Measurements from ENCODE around the gene RPL22. TPM values are rescaled to one million over a fixed set of nuclear protein-coding genes. Genes with fewer than 3 reads are reported as not detected.

The RPL22 gene
- polyA plus RNA-seq, 3 donors, result 62.6 to 97.2 (median 65.6) TPM

GRCh38 chr1:6145864-6146410, 53.5 kb downstream of the RPL22 start:
- Mint-ChIP-seq H3K36me3 (no peaks in the 10 kb centered on the region), H3K4me3 (no peak overlapping the region), H3K9me3 (peaks cover 0 to 3% (median 0%) of the 10 kb centered on the region in 7 donors), H3K4me1 (peaks cover 6% of the 10 kb centered on the region), H3K27me3 (ENCODE audit: low read depth in 3 of 3) (peaks cover 2 to 16% (median 12%) of the 10 kb centered on the region in 3 donors), H3K27ac (no peak overlapping the region)
- Histone ChIP-seq H3K79me2 (ENCODE audit: insufficient read depth, low read length) (no peaks in the 10 kb centered on the region), H2AFZ (ENCODE audit: insufficient read depth, low read depth, low read length, poor library complexity, severe bottlenecking) (no peak overlapping the region), H4K20me1 (ENCODE audit: insufficient read depth, low read length) (no peaks in the 10 kb centered on the region), H3K4me1 (ENCODE audit: control insufficient read depth in 1 of 2, insufficient read depth in 2 of 2, low read length in 2 of 2) (peaks cover 5 to 13% of the 10 kb centered on the region in 2 donors), H3K9me3 (replicated peaks in 1 of 2; ENCODE audit: control insufficient read depth in 1 of 2, insufficient read depth in 1 of 2, low read length in 2 of 2) (no peaks in the 10 kb centered on the region), H3K4me3 (replicated peaks in 1 of 3; ENCODE audit: low read depth in 2 of 3, low read length in 3 of 3) (no peak overlapping the region), H3K27me3 (ENCODE audit: control insufficient read depth in 2 of 2, insufficient read depth in 2 of 2, low read length in 2 of 2) (peaks cover 0 to 10% of the 10 kb centered on the region in 2 donors), H3K27ac (ENCODE audit: low read depth in 1 of 2, low read length in 2 of 2) (no peak overlapping the region), H3K4me2 (replicated peaks; ENCODE audit: extremely low read depth, low read length, poor library complexity, severe bottlenecking) (no peak overlapping the region), H3K9ac (ENCODE audit: insufficient read depth, low read length, poor library complexity, severe bottlenecking) (no peak overlapping the region), H3K36me3 (replicated peaks in 1 of 2; ENCODE audit: control insufficient read depth in 1 of 2, insufficient read depth in 2 of 2, low read length in 2 of 2) (no peaks in the 10 kb centered on the region)
- no peak for TF ChIP-seq CTCF (IDR thresholded peaks at IDR 0.05)
- intact Hi-C loops (cut with micrococcal nuclease), result no loop called here
- 93% methylated on average over 19 of the region's 24 CpGs for WGBS (ENCODE audit: insufficient coverage)
- DNase-seq, result no peak

DNA sequence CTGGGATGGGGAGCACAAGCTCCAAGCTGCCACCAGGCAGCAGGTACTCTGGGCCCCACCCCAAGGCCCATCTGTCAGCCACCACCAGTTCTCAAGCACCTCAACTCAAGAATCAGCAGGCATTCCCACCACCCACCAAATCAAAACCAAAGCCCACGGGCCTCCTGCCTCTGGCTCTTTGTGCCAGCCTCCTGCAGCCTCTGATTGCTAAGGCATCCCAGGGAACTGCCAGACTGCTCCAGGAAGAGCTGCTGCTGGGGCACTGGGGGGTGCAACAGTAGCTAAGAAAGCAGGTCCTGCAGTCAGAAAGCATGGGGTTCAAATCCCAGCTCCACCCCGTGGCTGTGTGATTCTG, 54.0 kb downstream of the RPL22 start:
- intact Hi-C loops (cut with micrococcal nuclease), result no loop called here
- Mint-ChIP-seq H3K27ac (no peak overlapping the region), H3K36me3 (no peaks in the 10 kb centered on the region), H3K4me3 (no peak overlapping the region), H3K27me3 (ENCODE audit: low read depth in 3 of 3) (peaks cover 2 to 16% (median 12%) of the 10 kb centered on the region in 3 donors), H3K4me1 (peaks cover 6% of the 10 kb centered on the region), H3K9me3 (peaks cover 0 to 3% (median 0%) of the 10 kb centered on the region in 7 donors)
- no peak overlapping the region for H3K4me2 ChIP-seq (replicated peaks; ENCODE audit: extremely low read depth, low read length, poor library complexity, severe bottlenecking)
- DNase-seq, result no peak
- H3K9me3 ChIP-seq (replicated peaks in 1 of 2; ENCODE audit: control insufficient read depth in 1 of 2, insufficient read depth in 1 of 2, low read length in 2 of 2), result no peaks in the 10 kb centered on the region
- H2AFZ ChIP-seq (ENCODE audit: insufficient read depth, low read depth, low read length, poor library complexity, severe bottlenecking), result no peak overlapping the region
- 81% methylated on average over 2 of the region's 2 CpGs for WGBS (ENCODE audit: insufficient coverage)
- peaks cover 5 to 13% of the 10 kb centered on the region in 2 donors for H3K4me1 ChIP-seq (ENCODE audit: control insufficient read depth in 1 of 2, insufficient read depth in 2 of 2, low read length in 2 of 2)
- peaks cover 0 to 10% of the 10 kb centered on the region in 2 donors for H3K27me3 ChIP-seq (ENCODE audit: control insufficient read depth in 2 of 2, insufficient read depth in 2 of 2, low read length in 2 of 2)
- H3K9ac ChIP-seq (ENCODE audit: insufficient read depth, low read length, poor library complexity, severe bottlenecking), result no peak overlapping the region
- no peaks in the 10 kb centered on the region for H4K20me1 ChIP-seq (ENCODE audit: insufficient read depth, low read length)
- TF ChIP-seq CTCF (IDR thresholded peaks at IDR 0.05), result no peak
- no peak overlapping the region for H3K4me3 ChIP-seq (replicated peaks in 1 of 3; ENCODE audit: low read depth in 2 of 3, low read length in 3 of 3)
- no peaks in the 10 kb centered on the region for H3K36me3 ChIP-seq (replicated peaks in 1 of 2; ENCODE audit: control insufficient read depth in 1 of 2, insufficient read depth in 2 of 2, low read length in 2 of 2)
- no peak overlapping the region for H3K27ac ChIP-seq (ENCODE audit: low read depth in 1 of 2, low read length in 2 of 2)
- no peaks in the 10 kb centered on the region for H3K79me2 ChIP-seq (ENCODE audit: insufficient read depth, low read length)
